Subcutaneous adipose tissue (tissue), 4 donors: Measurements from ENCODE around the gene SLC31A2. TPM values are rescaled to one million over a fixed set of nuclear protein-coding genes. Genes with fewer than 3 reads are reported as not detected.

ENCODE experiments used
- CTCF ChIP-seq: fragments of 450-650 bp; IDR thresholded peaks from one replicate; pipeline ENCODE4 v1.5.1; 2016; ENCODE audit warnings: low read depth, mild to moderate bottlenecking, control low read depth, antibody characterized with exemption, moderate library complexity
- total RNA-seq, 4 donors: library from RNA; depleted of rRNA; stranded (reverse); fragments of >200 nt; gene quantifications; one replicate each; pipeline ENCODE4 v1.1.0, GENCODE V29; 2016

Gene SLC31A2
- total RNA-seq, 4 donors from 2014 or later = 42.0 to 144 (median 87.3) TPM

- no peak for TF ChIP-seq CTCF
Observed at GRCh38 chr9:113151696-113152630, 1.2 kb downstream of the SLC31A2 start.

- no peak for TF ChIP-seq CTCF
Observed at GRCh38 chr9:113152699-113153098, 1.9 kb downstream of the SLC31A2 start.

GRCh38 chr9:113153599-113153998 lies 2.8 kb downstream of the SLC31A2 start:
- no peak for TF ChIP-seq CTCF

- no peak for TF ChIP-seq CTCF
Observed at GRCh38 chr9:113154471-113154870, 3.7 kb downstream of the SLC31A2 start.

GRCh38 chr9:113154946-113155345 lies 4.1 kb downstream of the SLC31A2 start:
- no peak for TF ChIP-seq CTCF

GRCh38 chr9:113155911-113156588 lies 5.2 kb downstream of the SLC31A2 start:
- TF ChIP-seq CTCF = no peak

- TF ChIP-seq CTCF = no peak
Observed at GRCh38 chr9:113156880-113157279, 6.1 kb downstream of the SLC31A2 start.
